ENCODE measurements around the gene SEC63. TPM values are rescaled to one million over a fixed set of nuclear protein-coding genes. Genes with fewer than 3 reads are reported as not detected.
A peak's percentile ranks its signal among the peaks of the same experiment; 100 is the strongest.
"Not testable (repeated sequence)": the region's sequence is repeated elsewhere in the genome, so short reads cannot be mapped to it uniquely, and the experiment has no call there.

The SEC63 gene
- polyA plus RNA-seq, 1 of the 3 experiments (the other 2 are of a cell fraction), result 13.2 TPM

- H2AFZ ChIP-seq (ENCODE audit: low read depth), result no peak overlapping the region
- TF ChIP-seq ZBTB33 (IDR thresholded peaks at IDR 0.05; ENCODE audit: borderline replicate concordance, low read depth) (no peak), PBX3 (IDR thresholded peaks at IDR 0.05) (no peak), CHD2 (IDR thresholded peaks at IDR 0.05; ENCODE audit: low read length, partially characterized antibody) (no peak), TCF12 (IDR thresholded peaks at IDR 0.05) (no peak), EZH2phosphoT487 (IDR thresholded peaks at IDR 0.05; ENCODE audit: borderline replicate concordance, low read depth) (no peak), NRF1 (IDR thresholded peaks at IDR 0.05; ENCODE audit: low read depth, low read length) (no peak), USF1 (IDR thresholded peaks at IDR 0.05; ENCODE audit: borderline replicate concordance, low read depth) (no peak), GABPA (IDR thresholded peaks at IDR 0.05; ENCODE audit: low read depth) (no peak), RFX5 (IDR thresholded peaks at IDR 0.05; ENCODE audit: low read length) (no peak), TEAD4 (IDR thresholded peaks at IDR 0.05; ENCODE audit: borderline replicate concordance, insufficient read depth) (no peak), IRF3 (IDR thresholded peaks at IDR 0.05; ENCODE audit: low read depth, low read length) (no peak), YY1 (IDR thresholded peaks at IDR 0.05; ENCODE audit: low read depth) (no peak), RAD21 (IDR thresholded peaks at IDR 0.05; ENCODE audit: low read length) (no peak), RCOR1 (IDR thresholded peaks at IDR 0.05; ENCODE audit: low read length) (no peak)
- peak overlapping the region; percentile 98 for H3K9ac ChIP-seq
- H3K4me3 ChIP-seq (ENCODE audit: low read depth in 2 of 2, low read length in 1 of 2), result peak overlapping the region; percentile 87 to 99
- peaks cover 4% of the 10 kb centered on the region for H3F3A ChIP-seq (replicated peaks; ENCODE audit: insufficient read depth)
- no peaks in the 10 kb centered on the region for H3K9me2 ChIP-seq
- H3K4me1 ChIP-seq (ENCODE audit: control insufficient read depth in 1 of 2, insufficient read depth in 2 of 2, low read depth in 1 of 2, low read length in 1 of 2), result peaks cover 8 to 9% of the 10 kb centered on the region in 2 experiments; a peak in 2 of 4 replicates
- H3K9me3 ChIP-seq, result no peaks in the 10 kb centered on the region
- no peak for DNase-seq
- POLR2A ChIA-PET, result no interaction called here
- peaks cover 0 to 3% of the 10 kb centered on the region in 2 experiments for H3K36me3 ChIP-seq (replicated peaks in 1 of 2; ENCODE audit: control insufficient read depth in 1 of 2, insufficient read depth in 2 of 2, low read length in 1 of 2)
- H3K79me2 ChIP-seq (ENCODE audit: insufficient read depth), result peaks cover 63% of the 10 kb centered on the region
- no peaks in the 10 kb centered on the region for H3K27me3 ChIP-seq (ENCODE audit: insufficient read depth)
- CTCF ChIA-PET, result interaction anchor here (1.1 to 1.7 kb wide), 2 partner anchors 24 to 89 kb away, joined by 3 read pairs; no protein-coding TSS in a partner anchor
- peak overlapping the region; percentile 86 to 92 for H3K27ac ChIP-seq (ENCODE audit: low read depth in 2 of 2, low read length in 1 of 2)
- peaks cover 43% of the 10 kb centered on the region for H4K20me1 ChIP-seq (ENCODE audit: insufficient read depth)
- 31% methylated on average over 2 of the region's 2 CpGs for WGBS (ENCODE audit: low lambda C conversion rate)
- H3K4me2 ChIP-seq, result peak overlapping the region; percentile 83
Observed at GRCh38 chr6:107956181-107956580, 1.8 kb downstream of the SEC63 start.

GRCh38 chr6:107953858-107954414 lies 4.1 kb downstream of the SEC63 start:
- Histone ChIP-seq H3K79me2 (ENCODE audit: insufficient read depth) (peaks cover 85% of the 10 kb centered on the region), H3K4me2 (peak overlapping the region; percentile 38; the same call in 1 of the 2 replicates), H4K20me1 (ENCODE audit: insufficient read depth) (peaks cover 65% of the 10 kb centered on the region)
- H3K27me3 ChIP-seq (ENCODE audit: insufficient read depth); H2AFZ ChIP-seq (ENCODE audit: low read depth); H3F3A ChIP-seq (replicated peaks; ENCODE audit: insufficient read depth); H3K4me1 ChIP-seq (ENCODE audit: control insufficient read depth in 1 of 2, insufficient read depth in 2 of 2, low read depth in 1 of 2, low read length in 1 of 2); DNase-seq; CTCF ChIA-PET; H3K9me2 ChIP-seq; POLR2A ChIA-PET; H3K9ac ChIP-seq; H3K4me3 ChIP-seq (ENCODE audit: low read depth in 2 of 2, low read length in 1 of 2); H3K36me3 ChIP-seq (replicated peaks in 1 of 2; ENCODE audit: control insufficient read depth in 1 of 2, insufficient read depth in 2 of 2, low read length in 1 of 2); H3K9me3 ChIP-seq; H3K27ac ChIP-seq (ENCODE audit: low read depth in 2 of 2, low read length in 1 of 2): not testable (repeated sequence)
- 32% methylated on average over 7 of the region's 19 CpGs for WGBS (ENCODE audit: low lambda C conversion rate)

Data from SK-N-SH (cell line).